GM19467 (cell line): ENCODE data around the gene SYT8.
"Not testable (repeated sequence)": the region's sequence is repeated elsewhere in the genome, so short reads cannot be mapped to it uniquely, and the experiment has no call there.

Experiments used
- ATAC-seq: cut with Tn5 transposase; IDR thresholded peaks from one replicate; pipeline ENCODE4 v1.9.1; 2021; ENCODE audit warnings: mild to moderate bottlenecking, moderate library complexity; ENCODE audit not compliant: unreplicated experiment

SYT8 gene, protein sequence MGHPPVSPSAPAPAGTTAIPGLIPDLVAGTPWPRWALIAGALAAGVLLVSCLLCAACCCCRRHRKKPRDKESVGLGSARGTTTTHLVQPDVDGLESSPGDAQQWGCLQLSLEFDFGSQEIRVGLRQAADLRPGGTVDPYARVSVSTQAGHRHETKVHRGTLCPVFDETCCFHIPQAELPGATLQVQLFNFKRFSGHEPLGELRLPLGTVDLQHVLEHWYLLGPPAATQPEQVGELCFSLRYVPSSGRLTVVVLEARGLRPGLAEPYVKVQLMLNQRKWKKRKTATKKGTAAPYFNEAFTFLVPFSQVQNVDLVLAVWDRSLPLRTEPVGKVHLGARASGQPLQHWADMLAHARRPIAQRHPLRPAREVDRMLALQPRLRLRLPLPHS

DNA sequence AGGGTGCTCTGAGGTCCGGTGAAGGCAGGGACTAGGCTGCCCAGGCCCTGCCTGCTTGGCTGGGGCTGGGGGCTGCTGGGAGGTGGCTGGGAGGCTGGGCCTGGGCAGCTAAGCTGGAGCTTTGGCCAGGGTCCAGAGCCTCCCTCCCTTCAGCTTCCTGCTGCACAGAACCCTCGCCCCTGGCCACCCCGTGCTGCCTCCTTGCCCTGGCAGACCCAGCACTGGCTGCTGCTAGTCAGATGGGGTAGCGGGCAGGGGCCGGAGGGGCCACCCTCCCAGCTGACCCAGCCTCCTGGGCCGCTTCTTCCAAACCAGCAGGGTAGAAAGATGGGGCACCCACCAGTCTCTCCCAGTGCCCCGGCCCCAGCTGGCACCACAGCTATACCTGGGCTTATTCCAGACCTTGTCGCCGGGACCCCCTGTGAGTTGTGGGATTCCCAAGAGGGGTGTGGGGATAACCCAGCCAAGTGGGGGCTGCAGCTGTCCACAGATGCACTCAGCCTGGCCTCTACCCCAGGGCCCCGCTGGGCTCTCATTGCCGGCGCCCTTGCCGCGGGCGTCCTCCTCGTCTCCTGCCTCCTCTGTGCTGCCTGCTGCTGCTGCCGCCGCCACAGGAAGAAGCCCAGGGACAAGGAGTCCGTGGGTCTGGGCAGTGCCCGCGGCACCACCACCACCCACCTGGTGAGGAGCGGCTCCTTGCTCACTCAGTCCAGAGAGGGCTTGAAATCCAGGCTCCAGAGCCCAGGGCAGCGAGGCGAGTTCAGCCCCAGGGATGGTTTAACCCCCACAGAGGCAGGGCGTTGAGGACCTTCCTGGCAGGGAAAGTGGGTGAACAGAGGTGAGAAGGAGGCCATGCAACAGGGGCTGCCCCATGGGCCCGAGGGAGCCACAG, at the start of gene SYT8:
Gene SYT8, plus strand, starts transcription at position 212 of the 892 bp plus-strand sequence. Its CDS starts 116 bp downstream, at position 328.
- no peak for ATAC-seq

DNA sequence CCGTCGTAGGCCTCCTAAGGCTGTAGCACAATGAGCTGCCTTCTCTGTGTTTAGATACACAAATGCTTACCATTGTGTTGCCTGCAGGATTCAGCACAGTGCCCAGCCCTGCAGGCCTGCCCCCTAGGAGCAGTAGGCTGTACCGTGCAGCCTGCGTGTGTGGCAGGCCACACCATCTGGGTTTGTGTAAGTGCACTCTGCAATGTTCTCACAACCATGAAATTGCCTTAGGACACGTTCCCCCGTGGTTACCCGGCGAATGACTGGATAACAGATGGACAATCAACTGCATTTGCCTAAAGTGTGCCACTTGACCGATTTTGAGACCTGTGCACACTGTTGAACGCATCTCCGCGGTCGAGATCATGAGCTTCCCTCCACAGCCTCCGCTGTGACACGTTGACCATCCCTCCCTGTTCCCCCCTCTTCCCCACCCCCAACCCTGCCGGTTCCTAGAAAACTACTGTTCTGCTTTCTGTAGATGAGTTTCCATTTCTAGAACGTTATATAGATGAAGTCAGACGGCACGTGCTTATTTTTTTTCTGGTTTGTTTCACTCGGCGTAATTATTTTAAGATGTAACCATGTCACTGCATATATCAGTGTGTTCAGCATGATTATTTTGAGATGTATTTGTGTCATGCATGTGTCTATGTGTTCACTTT, 48.9 kb upstream of the SYT8 start:
- no peak for ATAC-seq

DNA sequence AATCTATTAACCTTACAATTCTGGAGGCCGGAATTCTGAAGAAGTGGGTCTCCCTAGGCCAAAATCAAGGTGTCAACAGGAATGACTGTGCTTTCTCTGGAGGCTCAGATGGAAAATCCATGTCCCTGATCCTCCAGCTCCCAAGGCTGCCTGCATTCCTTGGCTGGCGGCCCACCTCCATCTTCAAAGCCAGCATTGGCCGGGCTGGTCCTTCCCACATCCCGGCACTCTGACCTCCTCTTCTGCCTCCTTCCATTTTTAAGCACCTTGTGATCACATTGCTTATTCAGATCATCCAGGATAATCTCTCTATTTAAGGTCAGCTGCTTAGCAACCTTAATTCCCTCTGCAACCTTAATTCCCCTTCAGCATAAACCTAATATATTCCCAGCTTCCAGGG, 48.3 kb upstream of the SYT8 start:
- no peak for ATAC-seq

DNA sequence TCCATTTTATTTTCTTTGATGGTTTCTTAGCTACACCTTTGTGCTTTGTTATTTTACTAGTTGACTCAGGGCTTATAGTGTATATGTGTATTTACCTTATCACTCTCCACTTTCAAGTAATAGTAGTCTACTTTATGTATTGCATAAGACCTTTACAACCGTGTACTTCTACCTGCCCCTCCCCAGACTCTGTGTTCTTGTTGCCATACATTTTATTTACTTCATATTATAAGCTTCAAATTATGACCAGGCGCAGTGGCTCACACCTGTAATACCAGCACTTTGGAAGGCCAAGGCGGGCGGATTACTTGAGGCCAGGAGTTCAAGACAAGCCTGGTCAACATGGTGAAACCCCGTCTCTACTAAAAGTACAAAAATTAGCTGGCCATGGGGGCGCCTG, 42.9 kb upstream of the SYT8 start:
- ATAC-seq, result no peak

DNA sequence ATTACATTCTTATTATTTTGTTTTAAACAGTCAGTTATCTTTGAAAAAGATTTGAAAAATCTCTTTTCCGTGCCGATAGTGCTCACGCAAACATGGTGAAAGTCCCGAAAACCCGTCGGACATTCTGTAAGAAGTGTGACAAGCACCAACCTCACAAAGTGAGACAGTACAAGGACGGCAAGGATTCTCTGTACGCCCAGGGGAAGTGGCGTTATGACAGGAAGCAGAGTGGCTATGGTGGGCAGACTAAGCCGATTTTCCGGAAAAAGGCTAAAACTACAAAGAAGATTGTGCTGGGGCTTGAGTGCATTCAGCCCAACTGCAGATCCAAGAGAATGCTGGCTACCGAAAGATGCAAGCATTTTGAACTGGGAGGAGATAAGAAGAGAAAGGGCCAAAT, 42.3 kb upstream of the SYT8 start:
- no peak for ATAC-seq

DNA sequence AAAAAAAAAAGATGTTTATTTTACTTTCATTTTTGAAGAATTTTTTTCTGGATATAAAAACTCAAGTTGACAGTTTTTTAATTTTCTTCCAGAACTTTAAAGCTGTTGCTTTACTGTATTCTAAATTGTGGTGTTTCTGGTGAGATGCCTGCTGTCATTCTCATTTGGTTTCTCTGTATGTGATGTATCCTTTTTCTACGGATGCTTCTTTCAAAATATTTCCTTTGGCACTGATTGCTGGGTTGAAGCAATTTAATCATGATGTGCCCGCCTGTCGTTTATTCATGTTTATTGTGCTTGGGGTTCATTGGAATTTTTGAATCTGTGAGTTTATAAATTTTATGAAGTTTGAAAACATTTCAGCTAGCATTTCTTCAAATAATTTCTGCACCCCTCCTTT, 41.7 kb upstream of the SYT8 start:
- ATAC-seq, result no peak

DNA sequence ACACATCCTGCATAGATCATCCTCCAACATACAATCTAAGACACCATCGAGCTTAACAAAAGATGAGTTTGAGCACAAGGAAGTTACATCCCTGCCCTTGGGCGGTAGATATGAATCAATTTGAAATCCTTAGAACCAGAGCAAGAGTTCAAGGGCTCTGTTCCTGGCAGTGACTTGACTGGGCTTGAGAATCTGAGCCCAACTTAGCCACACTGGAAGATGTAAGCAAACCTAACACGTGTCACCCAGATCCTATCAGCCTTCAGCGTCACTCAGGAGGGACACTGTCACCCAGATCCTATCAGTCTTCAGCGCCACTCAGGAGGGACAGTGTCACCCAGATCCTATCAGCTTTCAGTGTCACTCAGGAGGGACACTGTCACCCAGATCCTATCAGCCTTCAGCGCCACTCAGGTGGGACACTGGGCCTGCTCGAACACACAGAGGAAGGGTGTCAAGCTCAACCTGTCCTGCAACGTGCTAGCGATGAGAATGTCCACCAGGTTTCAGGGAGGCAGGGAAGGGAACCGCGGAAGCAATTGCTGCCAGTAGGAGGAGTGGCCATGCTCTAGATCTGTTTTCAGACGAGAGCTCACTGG, 38.3 kb upstream of the SYT8 start:
- no peak for ATAC-seq

DNA sequence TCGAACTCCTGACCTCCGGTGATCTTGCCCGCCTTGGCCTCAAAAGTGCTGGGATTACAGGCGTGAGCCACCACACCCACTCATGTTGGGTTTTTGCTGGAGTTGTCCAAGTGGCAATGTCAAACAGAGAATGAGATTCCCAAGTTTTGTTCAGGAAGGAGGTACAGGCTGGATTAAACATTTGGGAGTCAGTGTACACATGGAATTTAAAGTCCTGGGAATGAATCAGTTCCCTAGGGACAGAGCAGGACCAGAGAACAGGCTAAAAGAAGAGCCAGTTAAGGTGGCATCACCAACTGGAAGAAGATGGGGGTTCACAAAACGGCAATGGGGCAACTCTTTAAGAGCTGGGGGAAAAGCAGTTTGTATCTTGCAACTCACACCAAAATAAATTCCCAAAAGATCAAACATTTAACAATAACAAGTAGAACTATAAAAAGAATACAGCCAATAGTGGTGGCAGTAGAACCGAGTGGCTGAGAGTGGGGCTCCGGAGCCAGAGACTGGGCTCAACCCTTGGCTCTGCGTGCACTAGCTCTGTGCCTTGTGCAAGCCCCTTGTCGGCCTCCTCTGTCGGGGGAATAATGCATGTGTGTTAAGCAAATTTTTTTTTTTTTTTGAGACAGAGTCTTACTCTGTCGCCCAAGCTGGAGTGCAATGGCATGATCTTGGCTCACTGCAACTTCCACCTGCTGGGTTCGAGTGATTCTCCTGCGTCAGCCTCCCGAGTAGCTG, 37.2 kb upstream of the SYT8 start:
- no peak for ATAC-seq

DNA sequence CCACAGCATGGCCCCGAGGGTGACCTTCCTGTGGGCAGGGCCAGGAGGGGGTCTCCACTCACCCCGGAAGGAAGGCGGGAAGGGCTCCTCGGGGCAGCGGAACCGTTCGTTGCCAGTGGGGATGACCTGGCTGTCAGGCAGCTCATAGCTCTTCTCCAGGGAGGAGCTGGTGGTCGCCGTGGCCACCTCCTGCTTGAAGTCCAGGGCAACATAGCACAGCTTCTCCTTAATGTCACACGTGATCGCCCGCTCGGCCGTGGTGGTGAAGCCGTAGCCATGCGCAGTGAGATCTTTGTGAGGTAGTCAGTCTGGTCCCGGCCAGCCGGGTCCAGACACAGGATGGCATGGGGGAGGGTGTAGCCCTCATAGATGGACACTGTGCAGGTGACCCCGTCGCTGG, 31.5 kb upstream of the SYT8 start:
- no peak for ATAC-seq

DNA sequence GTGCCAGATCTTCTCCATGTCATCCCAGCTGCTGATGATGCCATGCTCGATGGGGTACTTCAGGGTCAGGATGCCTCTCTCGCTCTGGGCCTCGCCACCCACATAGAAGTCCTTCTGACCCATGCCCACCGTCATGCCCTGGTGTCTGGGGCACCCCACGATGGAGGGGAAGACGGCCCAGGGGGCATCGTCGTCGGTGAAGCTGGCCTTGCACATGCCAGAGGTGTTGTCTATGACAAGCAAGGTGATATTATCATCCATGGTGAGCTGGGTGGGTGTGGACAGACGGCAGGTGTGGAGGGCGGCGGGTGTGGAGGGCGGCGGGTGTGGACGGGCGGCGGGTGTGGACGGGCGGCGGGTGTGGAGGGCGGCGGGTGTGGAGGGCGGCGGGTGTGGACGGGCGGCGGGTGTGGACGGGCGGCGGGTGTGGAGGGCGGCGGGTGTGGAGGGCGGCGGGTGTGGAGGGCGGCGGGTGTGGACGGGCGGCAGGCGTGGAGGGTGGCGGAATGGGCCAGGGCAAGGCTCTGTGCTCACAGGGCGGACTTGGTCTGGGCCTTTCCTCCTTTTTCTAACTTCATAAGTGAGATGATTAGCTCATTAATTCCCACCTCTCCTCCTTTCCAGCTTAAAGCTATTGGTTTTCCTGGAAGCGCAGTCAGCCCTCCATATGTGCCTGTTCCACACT, 30.8 kb upstream of the SYT8 start:
- ATAC-seq, result not testable (repeated sequence)

DNA sequence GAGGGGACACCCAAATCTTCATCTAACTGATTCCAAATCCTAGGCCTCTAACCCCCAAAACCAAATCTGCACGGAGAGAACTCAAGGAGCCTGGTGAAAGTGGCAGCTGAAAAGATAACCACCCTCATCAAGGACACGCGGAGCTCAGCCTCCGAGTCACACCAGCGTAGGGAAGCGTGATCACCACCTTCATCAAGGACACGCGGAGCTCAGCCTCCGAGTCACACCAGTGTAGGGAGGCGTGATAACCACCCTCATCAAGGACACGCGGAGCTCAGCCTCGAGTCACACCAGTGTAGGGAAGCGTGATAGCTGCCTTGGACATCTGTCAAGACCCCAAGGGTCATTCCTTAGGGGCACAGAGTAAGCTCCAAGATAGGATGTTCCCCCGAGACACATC, 29.3 kb upstream of the SYT8 start:
- no peak for ATAC-seq

DNA sequence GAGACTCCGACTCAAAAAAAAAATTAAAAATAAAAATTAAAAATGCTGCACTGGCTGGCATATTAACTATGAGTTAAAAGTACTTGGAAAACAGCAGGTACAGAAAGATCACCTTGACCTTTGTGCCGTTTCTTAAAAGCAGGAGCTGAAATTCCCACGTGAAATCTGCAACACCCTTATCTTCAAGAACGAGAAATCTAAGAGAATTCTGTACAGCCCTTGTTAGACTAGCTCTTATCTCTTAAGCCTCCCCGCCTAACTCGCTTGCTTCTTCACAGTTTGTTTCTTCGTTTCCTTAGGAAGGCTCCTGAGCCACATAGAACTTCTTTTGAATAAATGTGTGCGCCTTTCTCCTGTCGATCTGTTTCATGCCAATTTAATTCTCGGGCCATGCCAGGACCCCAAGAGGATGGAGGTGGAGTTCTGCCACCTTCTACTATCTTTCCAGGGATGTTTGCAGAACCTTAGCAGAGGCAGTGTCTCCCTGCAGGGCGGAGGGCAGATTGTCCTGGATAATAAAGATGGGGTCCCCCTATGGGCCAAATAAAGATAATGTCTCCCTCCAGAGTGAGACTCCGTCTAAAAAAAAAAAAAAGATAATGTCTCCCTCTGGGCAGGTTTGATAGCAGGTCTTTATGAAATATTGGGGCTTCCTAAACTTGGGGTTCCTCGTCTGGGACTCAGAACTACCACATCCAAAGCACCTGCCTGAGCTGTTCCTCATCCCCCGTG, 27.4 kb upstream of the SYT8 start:
- ATAC-seq, result no peak

DNA sequence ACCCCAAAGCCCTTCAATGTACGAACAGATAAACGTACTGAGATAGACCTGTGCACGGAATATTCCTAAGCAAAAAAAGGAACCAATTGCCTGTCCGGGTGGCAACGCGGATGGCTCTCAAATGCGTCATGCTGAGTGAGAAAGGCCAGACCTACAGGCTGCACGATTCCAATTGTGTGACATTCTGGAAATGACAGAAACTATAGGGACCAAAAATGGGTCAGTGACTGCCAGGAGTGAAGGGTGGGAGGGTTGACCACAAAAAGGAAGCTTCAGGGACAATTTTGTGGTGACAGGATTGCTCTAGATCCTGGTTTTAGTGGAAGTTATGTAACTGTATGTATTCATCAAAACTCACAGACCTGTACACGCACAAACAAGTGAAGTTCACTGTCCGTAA, 24.0 kb upstream of the SYT8 start:
- no peak for ATAC-seq

DNA sequence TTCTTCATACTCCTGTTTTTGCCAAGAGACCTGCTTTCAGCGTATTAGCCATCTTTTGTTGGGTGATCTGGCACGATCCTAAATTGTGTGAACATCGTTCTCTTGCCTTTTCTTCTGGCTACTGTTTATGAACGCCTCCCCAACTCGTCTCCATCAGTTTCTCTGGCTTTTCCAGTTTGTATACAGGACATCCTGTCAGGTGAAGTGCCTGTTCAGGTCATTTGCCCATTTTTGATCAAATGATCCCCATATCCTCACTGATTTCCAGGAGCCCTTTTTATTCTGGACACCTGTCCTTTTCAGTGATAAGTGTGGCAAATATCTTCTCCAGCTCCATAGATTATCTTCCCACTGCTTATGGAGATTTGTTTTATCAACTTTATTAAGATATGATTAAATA, 22.5 kb upstream of the SYT8 start:
- no peak for ATAC-seq

DNA sequence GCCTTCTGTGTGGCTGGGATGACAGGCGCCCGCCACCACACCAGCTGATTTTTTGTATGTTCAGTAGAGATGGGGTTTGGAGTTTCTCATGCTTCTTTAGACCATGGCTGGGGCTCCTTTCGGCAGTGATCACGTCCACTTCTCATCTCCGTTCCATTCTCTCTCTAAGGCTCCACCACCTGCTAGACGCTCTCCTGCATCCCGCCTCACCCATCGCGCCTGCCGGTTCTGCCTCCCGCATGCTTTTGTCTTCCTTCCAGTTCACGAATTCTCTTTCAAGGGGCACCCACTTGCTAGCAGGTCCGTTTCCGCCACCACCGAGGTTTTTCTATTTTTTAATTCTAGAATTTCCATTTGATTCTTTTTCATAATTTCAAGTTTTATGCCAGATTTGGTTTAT, 22.0 kb upstream of the SYT8 start:
- no peak for ATAC-seq

DNA sequence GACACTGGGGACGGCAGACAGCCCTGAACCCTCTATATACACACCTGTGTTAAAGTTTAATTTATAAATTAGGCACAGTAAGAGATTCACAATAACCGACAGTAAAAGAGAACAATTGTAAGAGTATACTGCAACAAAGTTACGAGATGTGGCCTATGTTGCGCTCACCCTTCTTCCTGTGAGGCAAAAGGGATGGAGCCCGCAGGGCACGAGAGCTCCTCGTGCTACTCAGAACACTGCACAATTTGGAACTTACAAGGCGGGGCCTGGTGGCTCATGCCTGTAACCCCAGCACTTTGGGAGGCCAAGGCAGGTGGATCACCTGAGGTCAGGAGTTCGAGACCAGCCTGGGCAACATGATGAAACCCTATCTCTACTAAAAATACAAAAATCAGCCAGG, 21.4 kb upstream of the SYT8 start:
- ATAC-seq, result not testable (repeated sequence)

DNA sequence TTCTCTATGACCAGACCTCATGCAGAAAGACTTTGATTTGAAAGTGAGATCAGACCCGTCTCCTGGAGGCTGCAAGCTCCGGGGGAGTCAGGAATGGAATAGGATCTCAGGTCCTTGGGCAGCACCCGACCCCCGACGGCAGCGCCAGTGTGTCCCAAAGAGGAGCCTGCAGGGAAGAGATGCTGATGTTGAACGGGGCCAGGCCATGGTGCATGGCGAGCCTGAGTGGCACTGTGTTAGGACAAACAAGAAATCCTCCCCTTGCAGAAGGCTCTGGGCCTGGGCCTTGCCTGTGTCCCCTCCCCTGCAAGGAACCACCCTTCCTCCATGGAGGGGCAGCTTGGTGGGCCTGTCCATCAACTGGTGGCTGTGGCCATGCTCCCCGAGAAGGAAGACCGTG, 20.1 kb upstream of the SYT8 start:
- ATAC-seq, result no peak

DNA sequence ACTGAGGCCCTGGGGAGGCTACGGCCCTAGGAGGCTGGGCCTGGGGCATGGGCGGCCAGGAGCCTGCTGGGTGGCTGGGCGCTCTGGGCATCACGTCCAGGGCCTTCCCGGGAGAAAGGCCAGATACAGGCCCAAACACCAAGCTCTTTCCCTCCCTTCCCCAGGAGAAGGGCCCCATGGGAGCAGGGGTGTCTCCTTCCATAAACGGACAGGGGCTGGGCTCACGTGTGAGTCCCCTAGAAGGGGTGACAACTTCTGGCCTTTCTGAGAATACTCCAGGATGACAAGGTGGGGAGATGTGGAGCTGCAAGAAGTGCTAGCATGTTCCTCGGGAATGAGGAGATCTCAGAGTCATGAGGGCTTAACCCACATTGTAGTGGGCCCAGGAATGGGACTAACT, 19.5 kb upstream of the SYT8 start:
- no peak for ATAC-seq

DNA sequence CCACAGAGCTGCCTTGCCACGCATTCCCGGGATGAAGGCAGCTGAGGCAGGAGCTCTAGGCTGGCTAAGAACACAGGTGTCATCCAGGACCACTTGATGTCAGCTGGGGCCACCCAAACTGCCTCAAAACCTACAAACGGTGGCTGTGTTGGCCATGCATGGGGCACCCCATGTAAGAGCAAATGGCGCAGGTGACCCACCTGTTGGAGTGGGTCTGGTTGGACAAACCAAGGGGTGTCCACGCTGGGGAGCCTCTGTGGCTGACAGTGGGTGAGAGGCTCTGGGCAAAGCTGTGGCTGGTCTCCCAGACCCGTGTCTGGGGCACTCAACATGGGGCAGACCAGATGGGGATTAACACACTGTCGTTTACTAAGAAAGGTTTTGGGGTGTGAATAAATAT, 19.0 kb upstream of the SYT8 start:
- ATAC-seq, result no peak
